NCI-H1436 (cell line): ENCODE data around the gene DIDO1.
A peak's percentile ranks its signal among the peaks of the same experiment; 100 is the strongest.

ENCODE experiments used
- DNase-seq: peaks from one replicate; lab custom pipeline; 2025; lab: John Stamatoyannopoulos, UW

DIDO1 gene

DNA sequence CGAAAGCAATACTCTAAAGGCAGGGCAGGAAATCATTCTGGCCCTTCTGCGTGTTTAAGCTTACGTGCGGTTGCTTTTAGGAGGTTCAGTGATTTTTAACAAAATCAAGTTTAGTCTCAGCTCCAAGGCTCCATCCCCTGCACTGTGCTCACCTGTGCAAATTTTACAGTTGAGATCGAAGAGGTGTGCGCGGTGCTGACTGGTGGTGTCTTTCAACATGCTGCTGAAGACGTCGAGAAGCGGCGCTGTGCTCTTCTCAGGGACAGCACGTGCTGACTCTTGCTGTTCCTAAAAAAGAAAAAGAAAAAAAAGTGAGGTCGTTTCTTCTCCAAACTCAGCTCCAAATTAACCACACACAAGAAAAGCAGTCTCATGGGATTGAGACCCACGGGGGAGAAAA lies 32.0 kb downstream of the DIDO1 start:
- DNase-seq: no peak

DNA sequence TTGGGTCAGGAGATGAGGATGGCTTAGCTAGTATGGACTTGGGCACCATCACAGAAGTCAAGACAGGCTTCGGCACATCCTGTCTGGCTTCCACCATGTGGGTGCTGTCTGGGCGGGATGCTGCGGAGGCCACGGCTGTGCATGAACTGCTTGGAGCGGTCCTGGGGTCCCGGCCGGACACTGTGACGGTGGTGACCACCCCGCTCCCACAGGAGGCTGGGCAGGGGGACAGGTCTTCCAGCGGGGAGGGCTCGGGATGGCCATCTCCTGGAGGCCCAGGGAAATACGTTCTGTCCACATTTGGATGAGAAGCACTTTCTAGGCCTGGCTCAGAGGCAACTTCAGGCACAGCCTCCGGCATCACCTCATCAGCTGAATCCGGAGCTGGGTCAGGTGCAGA lies 32.6 kb downstream of the DIDO1 start:
- no peak for DNase-seq

DNA sequence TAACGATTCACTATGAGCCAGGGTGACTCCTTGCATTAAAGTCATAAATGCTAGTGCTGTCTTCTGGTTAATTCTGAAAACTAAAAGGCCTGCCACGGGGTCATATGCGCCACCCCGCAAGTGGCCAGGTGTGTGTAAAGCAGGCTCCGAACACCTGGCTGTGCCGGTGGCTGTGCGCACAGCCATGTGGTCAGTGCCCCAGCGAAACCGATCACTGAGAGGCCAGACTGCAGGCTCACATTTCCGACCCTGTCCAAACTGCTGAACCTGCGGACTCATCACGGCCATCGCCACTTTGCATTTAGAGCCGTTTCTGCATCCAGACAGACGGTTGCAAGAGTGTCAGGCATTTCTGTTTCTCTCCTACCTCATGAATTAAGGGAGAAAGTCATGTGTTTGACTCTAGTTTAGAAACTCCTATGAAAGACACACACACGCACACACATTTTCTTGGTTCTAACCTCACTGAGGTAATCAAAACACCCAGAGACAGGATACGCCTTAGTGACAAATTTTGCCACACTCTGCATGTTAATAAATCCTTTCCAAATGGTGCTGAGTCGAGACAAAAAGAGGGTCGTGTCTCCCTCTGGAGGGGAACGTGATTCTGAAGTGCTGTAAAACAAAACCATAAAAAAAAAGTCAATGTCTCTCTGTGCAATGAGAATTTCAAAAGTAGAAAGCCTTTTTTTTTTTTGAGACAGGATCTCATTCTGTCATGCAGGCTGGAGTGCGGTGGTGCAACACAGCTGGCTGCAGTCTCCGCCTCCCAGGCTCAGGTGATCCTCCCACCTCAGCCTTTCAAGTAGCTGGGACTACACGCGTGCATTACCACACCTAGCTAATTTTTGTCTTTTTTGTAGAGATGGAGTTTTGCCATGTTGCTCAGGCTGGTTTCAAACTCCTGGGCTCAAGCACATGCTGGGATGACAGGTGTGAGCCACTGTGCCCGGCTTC lies 33.7 kb downstream of the DIDO1 start:
- DNase-seq: no peak

DNA sequence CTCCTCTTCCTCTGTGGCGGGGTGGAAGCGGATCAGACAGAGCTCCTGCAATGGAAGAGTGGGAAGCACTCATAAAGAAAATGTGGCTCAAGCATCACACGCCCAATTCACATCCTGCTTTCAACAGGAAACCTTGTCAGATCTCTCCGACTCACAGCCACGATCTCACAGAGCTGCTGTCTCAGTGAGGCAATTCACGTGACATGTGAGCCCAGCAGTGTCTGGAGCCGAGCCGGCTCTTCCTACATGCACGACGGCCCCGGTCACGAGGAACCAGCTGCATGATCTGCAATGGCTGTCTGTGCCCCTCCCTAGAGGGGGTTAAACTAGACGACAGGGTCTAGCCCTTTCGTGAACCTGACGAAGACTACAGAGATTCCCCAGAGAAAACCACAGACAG lies 35.2 kb downstream of the DIDO1 start:
- no peak for DNase-seq

DNA sequence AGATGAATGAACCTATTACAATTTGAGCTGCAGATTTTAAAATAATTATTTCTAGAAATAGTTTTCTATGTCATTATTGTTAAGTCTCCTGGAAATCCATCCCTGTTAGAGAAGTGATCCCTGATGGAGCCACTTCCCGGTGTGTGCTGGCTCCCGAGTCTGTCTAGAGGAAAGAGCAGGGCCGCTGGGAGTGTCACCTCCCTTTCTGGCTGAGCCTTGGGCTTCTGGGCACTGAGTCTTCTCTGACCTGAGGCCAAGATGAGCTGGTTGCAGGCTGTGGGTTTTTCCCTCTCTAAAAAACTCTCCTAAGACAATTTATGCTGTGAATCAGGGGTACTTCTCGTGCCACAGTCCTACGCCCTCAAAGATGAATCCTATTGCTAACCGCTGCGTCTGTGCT lies 35.9 kb downstream of the DIDO1 start:
- no peak for DNase-seq

DNA sequence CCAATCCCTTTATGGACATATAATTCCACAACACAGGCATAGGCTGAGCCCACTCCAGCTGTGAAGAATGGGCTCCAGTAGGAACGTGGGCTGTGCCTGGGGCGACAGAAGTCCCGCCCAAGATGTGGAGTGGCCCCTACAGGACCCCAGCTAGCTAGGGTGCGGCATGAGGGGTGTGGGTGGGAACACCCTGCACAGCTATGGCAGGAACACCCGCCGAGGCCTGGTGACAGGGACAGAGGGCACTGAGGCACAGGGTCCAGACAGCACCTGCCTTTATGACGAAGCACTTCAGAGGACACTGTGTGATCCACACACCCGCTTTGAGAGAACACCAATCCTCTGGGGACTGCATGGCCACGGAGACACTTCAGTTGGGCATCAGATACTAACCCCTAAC lies 36.4 kb downstream of the DIDO1 start:
- DNase-seq: no peak

DNA sequence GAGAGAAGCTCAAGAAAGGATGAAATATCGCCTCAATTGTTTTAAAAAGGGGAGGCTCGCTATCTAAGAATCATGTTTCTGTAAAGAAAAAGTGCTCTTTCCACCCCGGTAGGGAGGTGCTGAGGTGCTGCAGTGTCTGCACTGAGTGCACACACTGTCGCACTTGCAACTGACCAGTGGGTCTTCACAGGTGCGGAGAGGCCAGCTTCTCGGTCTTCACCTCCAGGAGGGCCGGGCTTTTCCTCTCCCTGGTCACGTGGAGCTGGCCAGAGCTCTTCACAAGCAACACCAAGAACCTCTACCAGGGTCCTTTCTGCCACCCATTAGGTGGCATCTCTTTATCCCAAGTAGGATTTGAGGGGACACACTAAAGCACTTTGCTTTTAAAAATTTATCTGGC lies 36.9 kb downstream of the DIDO1 start:
- DNase-seq: no peak

DNA sequence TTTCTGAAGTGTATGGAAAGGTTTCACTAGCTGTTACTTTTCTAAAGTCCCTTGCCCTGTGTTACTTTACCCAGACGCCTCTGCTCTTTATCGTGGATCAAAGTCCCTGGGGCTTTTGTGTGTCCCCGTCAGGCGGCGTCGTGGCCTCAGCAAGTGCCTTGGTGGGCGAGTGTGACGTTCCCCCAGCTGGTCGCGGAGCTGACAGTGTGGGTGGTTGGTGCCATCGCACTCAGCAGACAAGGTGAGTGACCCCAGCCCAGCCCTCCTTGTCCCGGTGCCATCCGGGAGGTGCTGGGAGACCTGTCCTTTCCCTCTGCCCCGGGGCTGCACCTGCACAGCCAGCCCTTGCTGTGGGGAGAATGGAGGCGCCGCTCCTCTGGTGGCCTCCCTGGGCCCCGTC lies 37.4 kb downstream of the DIDO1 start:
- no peak for DNase-seq

DNA sequence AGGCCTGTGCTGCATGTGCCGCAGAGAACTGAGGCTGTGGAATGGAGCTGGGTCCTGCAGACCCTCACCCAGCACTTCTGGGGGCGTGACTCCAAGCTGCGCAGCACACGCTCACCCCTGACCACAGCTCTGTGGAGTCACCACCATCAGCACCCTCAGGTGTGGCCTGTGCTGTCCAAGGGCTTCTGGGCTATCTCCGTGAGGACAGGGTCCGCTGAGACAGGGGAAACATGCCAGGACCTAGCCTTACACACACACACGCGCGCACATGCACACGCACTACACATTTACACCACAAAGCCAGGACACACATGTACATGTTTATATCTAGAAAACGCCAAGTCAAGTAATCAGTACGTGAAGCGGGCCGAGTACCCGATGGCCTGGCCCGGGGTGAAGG lies 37.9 kb downstream of the DIDO1 start:
- DNase-seq: no peak

DNA sequence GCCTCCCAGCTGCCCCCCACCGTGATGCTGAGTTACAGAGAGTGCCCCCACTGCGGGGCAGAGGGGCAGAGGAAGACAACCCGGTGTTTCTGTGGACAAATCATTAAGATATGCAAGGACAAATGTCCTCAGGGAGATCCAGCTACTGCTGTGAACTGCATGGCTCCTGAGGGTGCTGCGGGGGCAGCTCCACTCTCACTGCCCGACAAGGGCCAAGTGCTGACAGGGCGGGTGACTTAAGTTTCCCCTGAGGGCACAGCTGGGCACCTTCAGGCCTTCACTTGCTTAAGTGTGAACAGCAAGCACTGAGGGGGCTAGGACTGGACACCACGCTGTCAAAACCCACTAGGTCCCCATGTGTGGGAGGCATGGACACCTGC lies 38.5 kb downstream of the DIDO1 start:
- DNase-seq: no peak

DNA sequence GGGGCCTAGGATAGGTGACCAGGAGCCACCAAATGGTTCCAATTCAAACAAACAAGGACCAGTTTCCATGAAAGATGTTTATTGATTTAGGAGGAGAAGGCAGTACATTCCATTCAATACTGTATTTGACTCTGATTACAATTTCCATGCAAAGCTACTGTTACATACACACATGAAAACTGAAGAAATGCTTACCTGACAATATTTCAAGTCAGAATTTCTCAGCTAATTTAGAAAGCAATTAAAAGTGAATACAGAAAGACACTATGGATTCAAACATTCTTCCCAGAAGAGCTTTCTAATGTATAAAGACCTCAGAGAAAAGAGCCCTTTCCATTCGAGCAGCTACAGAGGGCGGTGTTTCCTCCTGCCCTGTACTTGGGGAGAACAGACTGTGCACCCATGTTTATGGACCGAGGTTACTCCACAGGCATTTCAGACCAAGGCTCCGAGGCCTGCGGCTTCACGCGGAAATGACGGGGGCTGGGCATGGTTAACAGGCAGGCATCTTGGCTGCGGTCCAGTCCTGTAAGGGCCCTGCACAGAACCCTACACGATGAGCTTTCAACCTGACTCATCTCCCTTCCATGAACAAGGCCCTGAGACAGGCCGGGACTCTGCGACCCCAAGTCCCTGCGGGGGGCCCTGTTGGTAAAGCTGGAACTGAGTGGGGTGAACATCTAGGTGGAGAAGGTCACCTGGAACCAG lies 39.0 kb downstream of the DIDO1 start:
- peak; percentile 30 for DNase-seq

DNA sequence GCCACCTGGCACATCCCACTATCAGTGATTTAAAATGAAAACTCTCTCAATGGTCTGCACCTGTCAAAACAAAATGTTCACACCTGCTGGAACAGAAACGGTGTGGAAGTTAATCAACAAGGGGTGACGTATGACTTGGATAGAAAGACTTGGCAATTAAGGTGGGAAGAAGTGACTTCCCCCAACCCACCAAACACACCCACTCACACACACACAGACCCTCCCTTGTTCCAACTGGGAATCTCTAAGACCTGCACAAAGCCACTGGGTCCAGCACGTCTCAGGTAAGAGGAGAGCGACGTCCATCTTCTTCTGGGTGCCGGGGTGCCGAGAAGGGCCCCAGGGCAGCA lies 39.6 kb downstream of the DIDO1 start:
- DNase-seq: no peak

DNA sequence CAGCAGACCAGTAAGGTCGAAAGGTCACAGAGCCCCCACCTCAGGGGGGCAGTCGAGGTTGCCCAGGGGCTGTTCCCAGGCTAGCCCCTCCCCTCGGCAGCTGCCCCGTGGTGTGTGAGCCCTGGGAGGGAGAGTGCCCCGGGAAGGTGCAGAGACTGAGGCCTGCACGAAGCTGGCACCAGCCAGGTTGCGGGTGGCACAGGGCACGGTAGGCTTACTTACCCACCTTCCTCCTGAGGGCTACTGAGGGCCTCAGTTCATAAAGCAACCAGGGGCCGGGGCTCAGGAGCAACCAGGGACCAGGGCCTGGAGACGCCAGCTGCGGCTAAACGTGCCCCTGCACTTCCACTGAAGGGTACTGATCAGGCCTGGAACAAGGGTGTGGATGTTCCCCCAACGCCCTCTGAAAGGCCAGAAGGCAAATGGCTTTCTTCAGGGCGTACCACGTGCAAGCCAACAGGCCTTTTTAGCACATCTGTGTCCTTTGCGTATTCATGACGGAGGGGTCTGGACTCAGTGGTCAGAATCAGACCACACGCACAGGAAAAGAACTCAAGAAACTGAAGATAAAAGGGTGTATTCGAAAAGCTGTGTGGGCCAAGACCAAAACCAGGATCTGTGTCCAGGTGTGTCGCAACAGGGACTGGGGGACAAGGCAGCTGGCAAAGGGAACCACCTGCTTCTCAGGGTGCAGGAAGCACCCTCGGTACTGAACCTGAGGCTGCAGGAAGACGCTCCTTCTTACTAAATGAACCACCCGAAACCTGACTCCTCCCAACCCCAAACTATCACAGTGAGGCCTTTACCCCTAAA lies 40.2 kb downstream of the DIDO1 start:
- DNase-seq: peak; percentile 28

DNA sequence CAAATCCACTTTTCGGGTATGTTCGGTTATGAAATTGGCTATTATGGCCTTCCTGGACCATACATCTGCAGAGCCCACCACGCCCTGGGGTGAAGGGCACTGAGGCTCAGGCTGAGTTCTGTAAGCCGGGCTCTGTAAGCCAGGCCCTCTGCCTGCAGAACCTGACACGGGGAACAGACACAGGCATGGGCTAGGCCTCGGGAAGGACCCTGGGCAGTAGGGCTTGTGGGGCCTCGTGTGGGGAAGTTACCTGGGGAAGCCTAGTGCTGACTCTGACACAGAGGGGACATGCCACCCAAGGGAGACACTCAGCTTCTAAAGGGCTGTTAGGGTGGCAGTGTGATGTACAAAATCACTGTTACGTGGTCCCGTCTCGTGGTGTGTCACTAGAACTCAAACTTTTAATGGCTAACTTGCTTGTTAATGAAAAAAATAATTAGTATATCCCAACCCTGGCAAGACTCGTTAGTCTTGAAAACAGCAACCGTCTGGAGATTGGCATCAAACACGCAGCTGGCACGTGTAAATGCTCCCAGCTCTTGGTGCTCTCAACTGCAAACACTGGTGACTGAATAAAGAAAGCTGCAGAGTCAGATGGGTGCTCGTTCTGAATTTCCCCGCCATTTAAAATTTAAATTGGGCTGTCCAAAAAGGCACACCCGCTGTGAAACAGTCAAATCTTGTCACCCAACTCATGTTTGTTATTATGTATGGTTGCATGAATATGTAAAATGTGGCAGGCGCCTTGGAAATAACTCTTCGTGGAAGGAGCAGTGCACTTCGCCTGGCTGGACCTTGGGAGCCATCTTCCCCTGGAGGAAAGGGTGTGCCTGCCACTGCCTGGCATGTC lies 41.0 kb downstream of the DIDO1 start:
- no peak for DNase-seq

DNA sequence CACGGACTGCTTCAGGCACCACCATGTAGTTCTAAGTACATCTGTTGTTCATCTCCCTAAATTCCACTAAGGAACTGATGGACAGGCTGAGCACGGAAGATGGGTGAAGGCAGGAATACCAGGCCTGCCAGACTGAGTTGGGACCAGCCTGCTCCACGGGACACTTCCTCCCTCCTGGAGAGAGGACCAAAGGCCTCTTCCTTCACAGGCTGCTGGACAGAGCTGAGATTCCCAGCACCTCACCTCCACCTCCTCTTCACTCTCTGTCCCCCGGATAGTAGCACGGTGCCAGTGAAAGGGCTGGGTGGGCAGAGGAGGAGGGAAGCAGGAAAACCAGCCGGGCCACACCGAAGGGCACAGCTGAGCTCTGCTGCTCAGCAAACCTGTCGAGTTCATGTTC lies 41.7 kb downstream of the DIDO1 start:
- DNase-seq: no peak

DNA sequence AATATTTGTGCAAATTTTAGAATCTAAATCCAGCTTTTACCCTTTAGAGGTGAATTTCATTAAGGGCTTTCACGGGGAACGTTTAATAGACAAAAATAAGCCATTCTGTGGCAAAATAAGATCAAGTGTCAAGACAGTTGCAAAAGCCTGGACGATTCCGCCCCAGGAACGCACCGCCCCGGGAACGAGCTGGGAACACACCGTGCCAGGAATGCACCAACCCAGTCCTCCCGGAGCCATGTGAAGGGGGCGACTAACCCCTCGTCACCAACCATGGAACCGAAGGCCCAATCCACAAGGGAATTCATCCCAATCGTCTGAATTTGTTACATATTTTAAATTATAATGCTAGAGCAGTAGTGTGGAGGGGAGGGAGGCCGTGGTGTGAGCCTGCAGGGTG lies 43.9 kb downstream of the DIDO1 start:
- DNase-seq: no peak

DNA sequence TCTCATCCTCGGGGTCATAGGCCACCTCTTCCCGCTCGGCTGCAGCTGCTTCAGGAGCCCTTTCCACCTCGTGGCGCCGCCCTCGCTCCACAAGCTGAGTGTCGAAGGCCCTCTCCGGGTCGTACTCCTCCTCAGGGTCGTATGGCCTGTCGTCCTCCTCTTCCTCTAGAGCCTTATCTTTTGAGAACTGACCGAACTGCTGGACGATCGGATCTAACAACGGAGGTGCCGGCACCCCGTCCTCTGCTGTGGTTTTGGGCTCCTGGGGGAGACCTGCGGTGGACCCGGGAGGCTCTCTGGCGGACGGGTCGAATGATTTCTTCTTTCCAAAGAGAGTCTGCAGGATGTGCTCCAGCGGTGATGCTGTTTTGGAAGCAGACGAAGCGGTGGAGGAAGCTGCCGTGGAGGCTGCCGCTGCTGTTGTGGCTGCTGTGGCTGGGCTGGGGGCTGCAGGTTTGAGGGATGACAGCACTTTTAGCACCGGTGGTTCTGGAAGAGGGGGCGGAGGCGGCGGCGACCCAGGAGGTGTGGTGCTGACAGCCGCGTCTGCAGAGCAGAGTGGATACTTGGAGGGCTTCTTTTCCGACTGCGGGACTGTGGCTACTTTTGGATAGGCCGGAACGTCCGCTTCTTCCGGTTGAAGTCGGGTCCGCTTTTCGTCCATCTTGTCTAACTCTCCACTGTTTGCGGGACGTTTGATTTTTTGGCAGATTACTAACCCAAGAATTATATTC lies 44.5 kb downstream of the DIDO1 start:
- no peak for DNase-seq

DNA sequence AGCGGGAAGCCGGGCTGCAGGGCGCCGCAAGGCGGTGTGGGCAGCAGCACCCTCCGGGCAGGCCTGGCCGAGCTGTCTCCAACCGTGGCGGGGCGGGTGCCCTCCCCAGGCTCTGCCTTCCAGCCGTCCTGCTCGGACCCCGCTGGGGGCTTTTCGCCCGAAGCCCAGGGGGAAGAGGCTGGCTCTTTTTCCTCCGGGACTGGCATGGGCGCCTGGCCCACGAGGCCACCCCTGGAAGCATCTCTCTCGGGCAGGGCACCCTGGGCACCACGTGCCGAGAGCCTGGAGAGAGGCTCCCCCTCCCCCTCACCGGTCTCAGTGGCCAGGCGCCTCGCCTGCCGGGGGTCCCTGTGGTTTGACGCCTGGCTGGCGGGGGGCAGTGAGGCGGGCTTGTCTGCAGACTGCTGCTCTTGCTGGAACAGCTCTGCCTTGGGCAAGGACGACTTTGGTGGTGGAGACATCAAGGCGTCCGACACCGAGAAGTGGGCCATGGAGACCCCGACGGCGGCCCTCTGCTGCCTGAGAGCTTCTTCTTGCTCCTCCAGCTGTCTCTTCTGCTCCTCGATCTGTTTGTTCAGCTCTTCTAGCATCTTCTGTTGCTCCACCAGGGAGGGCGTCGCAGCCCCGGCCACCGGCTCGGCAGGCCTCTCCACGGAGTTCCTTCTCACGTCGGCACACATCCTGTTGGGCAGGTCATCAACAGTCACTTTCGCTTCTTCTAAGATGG lies 45.2 kb downstream of the DIDO1 start:
- DNase-seq: no peak

DNA sequence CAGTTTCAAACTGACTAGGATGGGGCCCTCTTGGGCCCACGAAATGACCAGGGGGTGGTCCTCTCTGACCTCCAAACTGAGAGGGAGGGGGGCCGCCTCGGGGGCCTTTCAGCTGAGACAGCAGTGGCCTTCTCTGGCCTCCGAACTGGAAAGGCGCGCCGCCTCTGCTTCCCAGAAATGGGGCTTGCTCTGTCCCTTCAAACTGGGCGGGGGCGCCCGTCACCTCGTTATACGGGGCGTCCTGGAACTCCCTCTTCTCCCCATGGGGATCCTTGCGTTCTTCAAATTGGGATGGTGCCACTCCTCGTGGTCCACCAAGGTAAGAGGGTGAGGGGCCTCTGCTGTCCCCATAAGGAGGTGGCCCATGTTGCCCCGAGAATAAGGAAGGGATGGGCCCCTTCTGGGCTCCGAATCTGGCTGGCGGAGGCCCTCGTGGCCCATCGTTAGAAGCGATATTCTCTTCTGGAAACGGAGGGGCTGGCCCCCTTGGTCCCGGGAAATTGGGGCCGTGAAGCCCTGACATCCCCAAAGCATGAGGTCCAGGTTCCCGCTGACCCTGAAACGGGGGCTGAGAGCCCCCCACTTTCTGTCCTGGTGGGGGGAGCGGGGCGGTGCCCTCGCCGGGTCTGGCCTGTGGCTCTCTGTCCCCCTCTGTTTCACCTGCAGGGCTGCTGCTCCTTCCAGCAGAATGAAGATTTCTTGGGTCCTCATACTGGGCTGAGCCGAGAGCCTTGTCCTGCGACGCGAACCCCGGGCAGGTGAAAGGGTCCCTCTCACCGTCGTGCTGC lies 46.0 kb downstream of the DIDO1 start:
- no peak for DNase-seq
